COLO668 (cell line): Measurements from ENCODE around the gene PRR14.
A peak's percentile ranks its signal among the peaks of the same experiment; 100 is the strongest.
"Not testable (repeated sequence)": the region's sequence is repeated elsewhere in the genome, so short reads cannot be mapped to it uniquely, and the experiment has no call there.

Experiments used
- DNase-seq: peaks from one replicate; lab custom pipeline; 2025; ENCODE audit not compliant: unreplicated experiment; lab: John Stamatoyannopoulos, UW

The PRR14 gene

DNA sequence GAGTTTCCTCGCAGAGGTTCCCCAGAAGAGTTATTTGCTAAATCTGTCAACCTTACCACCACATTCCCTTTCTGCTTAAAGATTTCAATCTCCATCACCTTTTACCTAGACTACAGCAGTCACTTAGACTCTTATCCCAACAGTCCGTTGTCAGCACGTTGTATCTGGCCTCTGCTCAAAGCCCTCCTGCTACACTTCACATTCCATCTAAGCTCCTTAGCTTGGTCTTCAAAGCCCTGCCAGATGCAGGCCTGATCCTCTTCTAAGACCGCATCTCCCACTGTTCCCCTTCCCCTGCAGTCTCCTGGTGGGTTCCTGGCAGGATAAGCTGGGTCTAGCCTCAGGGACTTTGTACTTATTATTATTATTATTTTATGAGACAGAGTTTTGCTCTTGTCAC, 37.9 kb downstream of the PRR14 start:
- no peak for DNase-seq

DNA sequence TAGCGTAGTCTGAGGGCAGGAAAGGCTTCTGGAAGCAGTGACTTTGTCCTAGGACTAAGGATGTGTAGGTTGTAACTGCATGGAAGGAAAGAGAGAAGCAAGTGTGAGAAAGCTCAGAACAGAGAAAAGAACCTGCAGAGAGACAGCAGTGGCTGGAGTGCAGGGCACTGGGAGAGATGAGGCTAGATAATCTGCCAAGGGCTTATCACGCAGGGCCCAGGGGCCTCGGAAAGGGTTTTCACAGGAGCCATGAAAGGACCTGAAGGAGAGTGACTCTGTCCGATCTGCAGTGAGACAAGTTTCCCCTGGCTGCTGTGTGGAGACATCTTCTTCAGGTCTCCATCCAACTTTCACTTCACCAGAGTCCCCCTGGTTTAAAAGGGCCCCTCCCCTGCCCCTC, 41.1 kb downstream of the PRR14 start:
- DNase-seq, result no peak

DNA sequence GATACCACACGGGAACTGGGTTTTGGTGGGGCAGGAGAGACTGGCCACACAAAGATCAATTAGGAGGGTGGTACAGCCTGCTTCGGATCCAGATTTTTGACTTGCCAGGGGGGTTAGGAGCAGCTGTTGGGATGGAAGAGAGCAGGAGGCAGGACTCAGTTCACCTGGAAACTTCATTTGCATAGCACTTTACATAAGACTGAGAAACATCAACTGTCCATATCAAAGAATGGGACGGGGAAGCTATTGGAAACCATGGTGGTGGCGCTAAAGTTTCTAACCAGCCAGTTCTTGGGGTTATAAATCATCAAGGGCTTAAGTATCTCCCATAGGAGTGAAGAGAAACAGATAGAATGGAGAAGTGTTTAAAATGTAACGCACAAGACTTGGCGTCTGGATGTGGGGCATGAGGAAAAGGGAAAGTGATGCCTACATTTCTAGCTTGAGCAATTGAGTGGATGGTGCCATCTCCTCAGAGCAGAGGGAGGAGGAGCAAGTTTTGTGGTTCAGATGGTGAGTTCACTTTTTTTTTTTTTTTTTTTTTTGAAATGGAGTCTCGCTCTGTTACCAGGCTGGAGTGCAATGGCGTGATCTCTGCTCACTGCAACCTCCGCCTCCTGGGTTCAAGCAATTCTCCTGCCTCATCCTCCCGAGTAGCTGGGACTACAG, 41.8 kb downstream of the PRR14 start:
- no peak for DNase-seq

DNA sequence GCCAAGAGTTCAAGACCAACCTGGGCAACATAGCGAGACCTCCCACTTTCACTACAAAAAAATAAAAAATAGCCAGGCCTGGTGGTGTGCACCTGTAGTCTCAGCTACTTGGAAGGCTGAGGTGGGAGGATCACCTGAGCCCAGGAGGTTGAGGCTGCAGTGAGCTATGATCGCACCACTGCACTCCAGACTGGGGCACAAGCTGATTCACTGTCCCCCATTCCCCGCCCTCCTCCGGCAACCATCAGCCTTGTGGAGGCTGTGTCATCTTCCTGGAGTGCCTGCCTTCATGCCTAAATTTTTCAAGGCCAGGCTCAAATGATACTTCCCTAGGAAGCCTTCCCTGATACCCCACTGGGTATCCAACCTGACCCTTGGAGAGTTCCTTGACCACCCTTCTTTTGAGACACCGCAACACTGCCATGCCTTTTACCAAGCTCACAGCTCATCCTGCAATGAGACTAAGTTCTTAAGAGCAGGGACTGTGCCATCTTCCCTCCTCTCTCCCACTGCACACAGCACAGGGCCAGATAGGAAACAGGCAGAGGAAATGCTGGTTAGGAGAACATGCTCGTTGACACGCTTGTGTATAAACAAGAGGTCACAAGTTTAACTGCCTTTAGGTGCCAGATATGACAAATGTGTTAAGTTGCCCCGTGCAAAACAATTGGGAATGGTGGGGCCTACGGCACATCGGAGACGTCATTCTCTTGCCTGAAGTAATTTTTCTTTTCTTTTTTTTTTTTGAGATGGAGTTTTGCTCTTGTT, 44.4 kb downstream of the PRR14 start:
- DNase-seq, result no peak

DNA sequence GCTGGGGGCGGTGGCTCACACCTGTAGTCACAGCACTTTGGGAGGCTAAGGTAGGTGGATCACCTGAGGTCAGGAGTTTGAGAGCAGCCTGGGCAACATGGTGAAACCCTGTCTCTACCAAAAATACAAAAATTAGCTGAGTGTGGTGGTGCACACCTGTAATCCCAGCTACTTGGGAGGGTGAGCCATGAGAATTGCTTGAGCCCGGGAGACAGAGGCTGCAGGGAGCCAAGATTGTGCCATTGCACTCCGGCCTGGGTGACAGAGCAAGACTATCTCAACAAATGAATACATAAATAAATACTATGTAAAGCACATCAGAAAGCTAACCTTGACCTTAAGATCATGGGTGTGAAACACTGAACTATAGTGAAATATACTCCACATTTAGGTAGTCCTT, 45.9 kb downstream of the PRR14 start:
- not testable (repeated sequence) for DNase-seq

DNA sequence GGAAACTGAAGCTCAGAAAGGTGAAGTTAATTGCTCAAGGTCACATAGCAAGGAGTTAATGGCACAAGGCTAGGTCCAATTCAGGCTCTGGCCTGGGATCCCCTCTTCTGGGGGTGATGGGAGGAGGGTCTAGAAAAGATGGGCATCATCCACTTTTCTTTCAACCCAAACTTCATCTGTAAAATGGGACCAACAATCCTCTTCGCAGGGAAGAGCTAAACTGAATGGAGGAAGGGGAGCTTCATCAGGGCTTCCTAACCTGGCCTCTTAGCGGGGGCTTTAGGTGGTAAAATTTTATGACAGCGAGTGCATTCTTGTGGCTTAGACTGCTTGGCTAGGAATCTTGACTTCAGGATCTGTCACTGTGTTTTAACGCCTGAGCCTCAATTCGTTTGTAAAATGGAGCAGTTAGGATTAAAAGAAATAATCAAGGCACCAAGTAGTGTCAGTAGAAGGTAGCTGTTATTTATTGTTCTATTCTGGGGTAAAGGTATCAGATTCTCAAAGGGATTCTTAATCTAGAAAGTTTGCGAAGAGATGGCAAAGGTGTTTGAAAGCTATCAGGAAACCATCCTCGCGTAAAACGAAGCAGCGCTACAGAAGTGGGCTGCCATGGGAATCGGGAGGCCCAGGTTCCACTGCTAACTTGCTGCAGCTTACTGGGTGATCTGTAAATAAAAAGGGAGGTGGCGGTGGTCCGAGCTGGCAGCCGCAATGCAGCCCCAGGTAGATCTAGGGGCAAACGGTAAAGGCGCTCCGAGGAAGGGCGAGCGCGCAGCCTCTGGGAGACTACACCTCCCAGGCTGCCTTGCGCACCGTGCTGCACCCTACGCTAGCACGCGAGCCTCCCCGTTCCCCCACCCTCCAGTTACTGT, 46.7 kb downstream of the PRR14 start:
- no peak for DNase-seq

DNA sequence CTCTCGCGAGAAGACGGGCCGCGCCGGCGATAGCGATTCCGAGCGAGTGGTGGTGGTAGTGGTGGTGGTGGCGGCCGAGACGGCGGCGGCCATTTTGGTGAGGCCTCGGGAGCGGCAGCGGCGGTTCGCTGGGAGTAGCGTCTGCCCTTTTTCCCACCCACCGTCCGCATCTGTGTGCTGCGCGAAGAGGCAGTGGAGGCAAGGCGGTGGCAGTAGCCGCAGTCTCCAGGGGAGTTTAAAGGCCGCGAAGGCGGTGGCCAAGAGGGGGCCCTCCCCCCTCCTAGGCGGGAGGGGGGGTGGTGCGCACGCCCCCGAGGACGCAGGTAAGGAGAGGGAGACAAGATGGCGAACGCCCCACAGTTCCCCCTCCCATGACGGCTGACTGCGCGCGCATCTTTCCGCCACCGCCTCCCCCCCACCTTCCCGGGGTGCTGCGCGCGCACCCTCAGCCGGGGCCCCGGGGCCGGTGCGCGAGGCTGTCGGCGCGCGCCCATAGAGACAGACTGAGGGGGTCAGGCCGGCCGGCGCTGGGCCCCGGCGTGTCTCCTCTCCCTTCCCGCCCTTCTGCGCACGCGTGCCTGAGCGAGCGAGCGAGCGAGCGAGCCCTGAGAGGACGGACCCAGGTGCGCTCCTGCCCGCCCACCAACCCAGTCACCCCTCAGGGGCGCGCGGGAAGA, 47.5 kb downstream of the PRR14 start:
- DNase-seq, result peak; percentile 98

DNA sequence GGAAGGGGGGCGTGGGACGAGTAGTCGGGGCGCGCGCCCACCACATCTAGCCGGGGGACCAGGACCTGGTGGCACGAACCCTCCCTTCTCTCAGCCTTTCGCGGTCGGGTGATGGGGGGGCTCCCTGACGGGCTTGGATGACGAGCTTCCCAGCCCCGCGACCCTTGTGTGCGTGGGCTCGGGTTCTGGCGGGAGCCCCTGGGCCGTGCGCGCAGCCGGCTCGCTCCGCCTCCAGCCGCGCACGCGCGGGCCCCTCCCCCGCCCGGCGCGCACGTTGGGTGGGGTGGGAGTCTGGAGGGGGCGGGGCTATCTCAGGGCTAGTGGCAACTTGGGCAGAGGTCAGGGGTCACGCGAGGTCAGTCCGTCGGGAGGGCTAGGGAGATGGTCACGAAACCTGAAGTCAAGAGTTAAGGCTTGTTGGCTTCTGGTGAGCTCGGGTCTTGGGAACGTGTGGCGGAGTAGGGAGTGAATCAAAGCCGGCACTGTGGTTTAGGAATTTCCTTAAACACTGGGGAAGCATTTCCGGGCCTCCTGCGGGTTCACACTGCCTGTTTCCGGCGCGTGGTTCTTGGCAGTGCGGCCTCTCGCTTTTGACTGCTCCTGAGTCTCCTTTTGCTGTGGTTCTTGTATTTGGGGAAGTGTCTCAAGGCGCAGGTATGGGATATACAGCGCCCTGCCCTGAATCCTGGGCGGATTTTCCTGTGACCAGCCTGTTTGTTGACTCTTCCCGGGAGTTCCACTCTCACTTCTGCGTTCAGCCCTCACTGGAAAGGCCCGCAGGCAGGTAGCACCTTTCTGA, 48.3 kb downstream of the PRR14 start, which contains the start of gene SRCAP:
SRCAP (plus strand) TSS at position 356 of the 799 bp plus-strand sequence. CDS start 1,654 bp downstream, outside the sequence.
- DNase-seq, result peak; percentile 90

DNA sequence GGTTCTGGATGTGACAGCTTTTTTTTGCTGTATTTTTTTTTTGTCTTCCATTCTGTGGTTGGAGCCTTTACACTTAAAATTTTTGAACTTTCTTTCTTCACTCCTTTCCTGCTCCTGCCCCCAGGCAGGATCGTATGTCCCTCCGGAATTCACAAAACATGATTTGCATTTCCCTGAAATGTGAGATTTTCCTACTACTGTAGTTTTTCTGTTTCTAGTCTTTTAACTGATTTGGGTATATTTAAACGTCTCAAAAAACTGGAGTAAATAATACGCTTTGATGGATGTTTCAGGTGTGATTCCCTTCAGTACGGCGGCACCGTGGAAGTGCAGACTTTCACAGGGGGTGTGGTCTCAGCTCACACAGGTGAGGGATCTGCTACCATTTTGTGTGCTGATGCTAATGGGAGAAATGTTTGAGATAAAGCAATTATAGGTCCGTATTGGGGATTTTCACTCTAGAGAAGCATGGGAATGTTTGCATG, 48.9 kb downstream of the PRR14 start:
- peak; percentile 5 for DNase-seq

DNA sequence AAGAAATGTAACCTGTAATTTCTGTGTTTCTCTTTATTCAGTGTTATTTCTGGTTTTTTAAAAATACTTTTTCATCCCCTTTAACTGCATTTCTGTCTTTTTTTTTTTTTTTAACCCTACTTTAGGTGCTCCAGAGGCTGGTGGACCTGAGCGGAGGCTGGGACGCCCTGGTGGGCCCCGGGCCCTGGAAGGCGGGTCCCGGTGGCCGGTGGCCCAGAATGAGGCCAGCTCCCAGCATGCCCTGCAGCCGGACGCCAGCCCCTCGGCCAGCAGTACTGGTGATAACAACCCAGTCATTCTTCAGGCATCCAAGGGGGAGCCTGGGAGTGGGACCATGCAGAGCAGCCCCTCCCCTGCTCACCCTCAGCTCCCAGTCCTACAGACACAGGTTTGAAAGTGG, 49.7 kb downstream of the PRR14 start:
- no peak for DNase-seq

DNA sequence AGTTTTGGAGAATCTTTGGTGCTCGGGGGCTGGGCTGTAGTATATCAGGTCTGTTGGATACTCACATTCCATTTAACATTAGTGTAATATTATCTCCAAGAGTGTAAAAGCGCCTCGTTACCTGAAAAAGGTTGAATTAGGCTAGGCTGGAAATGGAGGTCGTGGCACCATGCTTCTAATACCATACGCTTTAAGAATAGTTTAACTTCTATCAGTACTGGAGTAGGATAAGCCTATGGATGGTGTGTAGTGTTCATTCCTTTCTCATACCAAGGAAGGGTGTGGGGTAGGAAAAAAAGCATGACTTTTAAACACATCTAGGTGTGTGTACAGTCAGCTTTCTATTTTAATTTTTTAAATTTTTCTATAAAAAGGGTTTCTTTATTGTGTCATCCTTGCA, 50.2 kb downstream of the PRR14 start:
- no peak for DNase-seq

DNA sequence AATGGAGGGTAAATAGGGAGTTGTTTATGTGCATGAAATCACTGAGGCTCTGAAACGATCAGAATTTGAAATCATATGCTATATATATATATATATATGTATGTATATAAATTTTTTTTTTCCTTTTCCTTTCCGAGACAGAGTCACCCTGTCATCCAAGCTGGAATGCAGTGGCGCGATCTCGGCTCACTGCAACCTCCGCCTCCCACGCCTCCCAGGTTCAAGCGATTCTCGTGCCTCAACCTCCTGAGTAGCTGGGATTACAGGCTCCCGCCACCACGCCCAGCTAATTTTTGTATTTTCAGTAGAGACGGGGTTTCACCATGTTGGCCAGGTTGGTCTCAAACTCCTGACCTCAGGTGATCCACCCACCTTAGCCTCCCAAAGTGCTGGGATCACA, 52.3 kb downstream of the PRR14 start:
- DNase-seq, result not testable (repeated sequence)

DNA sequence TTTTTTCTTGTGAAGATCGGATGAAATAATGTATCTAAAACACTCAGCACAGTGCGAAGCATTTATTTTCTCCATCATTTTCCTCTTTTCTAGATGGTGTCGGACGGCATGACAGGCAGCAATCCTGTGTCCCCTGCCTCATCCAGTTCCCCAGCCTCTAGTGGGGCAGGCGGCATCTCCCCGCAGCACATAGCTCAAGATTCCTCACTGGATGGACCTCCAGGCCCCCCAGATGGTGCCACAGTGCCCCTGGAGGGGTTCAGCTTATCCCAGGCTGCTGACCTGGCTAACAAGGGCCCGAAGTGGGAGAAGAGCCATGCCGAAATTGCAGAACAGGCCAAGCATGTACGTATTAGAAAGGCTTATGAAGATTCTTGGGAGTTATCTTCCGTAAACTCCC, 53.2 kb downstream of the PRR14 start:
- DNase-seq, result no peak
